ENCODE measurements around the gene PLCG1.

GRCh38 chr20:41089555-41089954 is 47.8 kb upstream of the PLCG1 start:
- TF ChIP-seq CTCF (IDR thresholded peaks at IDR 0.05) (no peak), POLR2AphosphoS5 (IDR thresholded peaks at IDR 0.05) (no peak)

Data from suprapubic skin (tissue), 3 donors.